GM21723 (cell line): ENCODE data around the gene CD247.

Experiments used
- ATAC-seq: cut with Tn5 transposase; IDR thresholded peaks from one replicate; pipeline ENCODE4 v1.9.1; 2021; ENCODE audit warnings: mild to moderate bottlenecking, moderate library complexity; ENCODE audit not compliant: unreplicated experiment

Gene CD247

GRCh38 chr1:167512046-167512654, 6.2 kb downstream of the CD247 start:
- ATAC-seq, result no peak

- ATAC-seq, result no peak
These were observed 6.8 kb downstream of the CD247 start for GRCh38 chr1:167511374-167511986.

DNA sequence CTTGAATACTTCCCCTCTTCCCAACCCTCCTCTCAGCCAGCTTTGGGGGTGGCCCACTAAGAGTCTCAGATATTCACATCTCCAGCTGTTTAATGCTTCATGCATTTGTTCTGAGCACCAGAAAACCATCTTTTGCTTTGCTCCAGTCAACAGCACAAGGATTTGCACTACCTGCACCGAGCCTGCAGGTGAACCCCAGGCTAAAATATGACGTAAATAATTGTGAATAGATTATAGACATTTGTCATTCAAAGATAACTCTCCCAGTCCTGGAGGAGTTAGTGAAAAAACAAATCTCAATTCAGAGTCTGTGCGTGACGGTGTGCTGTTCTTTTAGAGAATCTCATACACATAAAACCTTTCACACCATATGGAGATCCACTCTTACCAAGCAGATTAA, 7.4 kb downstream of the CD247 start:
- ATAC-seq, result no peak

GRCh38 chr1:167510244-167510643, 8.1 kb downstream of the CD247 start:
- no peak for ATAC-seq

- ATAC-seq, result no peak
These were observed 8.7 kb downstream of the CD247 start for GRCh38 chr1:167509587-167509986.

- no peak for ATAC-seq
These were observed 10.6 kb downstream of the CD247 start for GRCh38 chr1:167507719-167508118.

GRCh38 chr1:167504467-167504827, 13.9 kb downstream of the CD247 start:
- no peak for ATAC-seq

- no peak for ATAC-seq
These were observed 14.5 kb downstream of the CD247 start for GRCh38 chr1:167503626-167504466.

- ATAC-seq, result no peak
These were observed 15.4 kb downstream of the CD247 start for GRCh38 chr1:167502719-167503462.

- ATAC-seq, result no peak
These were observed 16.2 kb downstream of the CD247 start for GRCh38 chr1:167502192-167502551.

GRCh38 chr1:167501515-167502191, 16.7 kb downstream of the CD247 start:
- no peak for ATAC-seq

DNA sequence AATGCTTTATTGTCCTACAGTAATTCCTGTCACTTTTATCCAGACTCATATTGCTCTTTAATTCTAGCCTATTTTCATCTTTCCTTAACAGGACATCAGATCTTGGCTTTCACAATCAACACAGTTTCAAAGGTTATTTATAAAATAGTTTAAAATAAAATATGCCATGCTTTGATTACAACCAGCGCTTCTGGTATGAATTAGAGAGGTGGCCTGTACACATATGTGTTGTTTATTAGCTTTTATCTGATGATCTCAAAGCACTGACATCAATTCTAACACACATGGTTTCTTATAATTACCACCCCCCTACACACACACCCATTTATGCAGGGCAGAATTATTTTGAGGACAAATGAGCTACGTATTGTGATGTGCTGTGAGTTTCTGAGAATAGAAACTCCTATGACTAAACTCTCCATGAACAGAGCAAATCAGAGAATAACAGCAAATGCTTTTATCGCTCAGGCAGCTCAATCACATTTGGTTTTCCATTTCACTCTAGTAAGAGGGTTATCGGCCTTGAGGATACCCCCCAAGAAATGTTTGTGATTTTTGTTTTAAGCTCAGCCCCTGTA, 18.0 kb downstream of the CD247 start:
- peak; percentile 39 for ATAC-seq

DNA sequence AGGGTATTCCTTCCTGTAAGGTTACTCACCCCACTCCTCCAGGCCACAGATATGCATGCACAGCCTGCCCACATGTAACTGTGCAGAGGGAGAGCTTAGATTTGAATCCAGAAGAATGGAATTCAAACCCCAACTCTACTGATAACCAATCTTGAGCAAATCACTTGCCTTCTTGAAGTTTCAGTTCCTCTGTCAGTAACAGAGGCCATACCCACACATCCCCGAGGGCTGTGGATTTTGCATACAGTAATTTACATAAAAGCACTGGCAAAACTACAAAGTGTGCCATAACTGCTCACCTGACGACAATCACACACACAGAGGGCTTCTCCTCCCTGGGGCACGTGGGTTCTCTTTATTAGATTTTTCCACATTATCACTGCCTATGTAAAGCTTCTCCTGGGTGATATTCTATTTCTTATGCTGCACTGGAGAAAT, 18.6 kb downstream of the CD247 start:
- ATAC-seq, result peak; percentile 95

GRCh38 chr1:167499106-167499505, 19.2 kb downstream of the CD247 start:
- ATAC-seq, result peak; percentile 19

DNA sequence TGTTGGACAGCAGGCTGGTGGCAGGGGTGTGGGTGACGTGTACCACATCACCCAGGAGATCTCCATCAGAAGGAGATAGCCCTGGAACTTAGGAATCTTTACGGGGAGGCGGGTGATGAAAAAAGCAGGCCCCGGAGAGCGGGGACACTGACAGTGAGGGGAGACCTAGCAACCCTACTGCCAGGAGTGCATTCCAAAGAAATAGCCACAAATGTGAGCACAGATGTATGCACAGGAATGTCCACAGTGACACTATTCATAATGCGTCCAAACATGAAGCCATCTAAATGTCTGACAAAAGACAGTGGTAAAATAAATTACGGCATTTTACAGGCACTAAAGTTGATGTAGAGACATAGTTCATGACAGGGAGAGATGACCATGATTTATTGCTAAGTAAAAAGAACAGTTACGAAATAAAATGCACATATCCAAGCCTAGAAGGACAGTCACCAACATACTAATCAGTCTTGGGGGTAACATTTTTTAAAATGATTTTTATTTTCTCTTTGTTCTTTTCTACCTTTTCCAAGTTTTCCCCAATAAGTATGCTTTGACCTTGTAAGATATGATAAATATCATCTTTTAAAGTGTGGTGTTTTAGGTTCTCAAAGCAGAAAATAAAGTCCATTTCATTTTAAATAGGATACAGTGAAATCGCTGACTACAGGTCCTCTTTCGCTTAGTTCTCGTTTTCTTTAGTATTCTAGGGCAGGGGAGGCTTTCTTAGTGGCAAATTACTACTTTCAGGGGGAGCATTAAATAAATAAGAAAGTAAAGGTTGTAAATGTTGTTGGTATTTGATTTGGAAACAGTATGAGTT, 21.3 kb downstream of the CD247 start:
- ATAC-seq, result no peak

DNA sequence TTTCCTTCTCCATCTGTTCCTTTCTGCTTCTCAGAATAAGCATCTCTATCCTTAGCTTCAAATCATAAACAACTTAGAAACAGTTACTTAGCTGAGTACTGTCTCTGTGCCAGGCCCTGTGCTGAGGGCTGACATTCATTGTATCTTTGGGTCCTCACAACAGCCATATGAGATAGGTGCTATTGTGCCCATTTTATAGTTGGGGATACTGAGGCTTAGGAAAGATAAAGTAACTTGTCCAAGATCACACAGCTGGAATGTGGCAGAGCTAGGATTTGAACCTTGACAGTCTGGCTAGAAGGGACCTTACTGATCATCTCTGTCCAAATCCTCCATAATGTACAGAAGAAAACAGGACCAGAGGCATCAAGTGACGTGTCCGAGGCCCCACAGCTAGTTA, 25.0 kb downstream of the CD247 start:
- no peak for ATAC-seq

GRCh38 chr1:167492481-167492910, 25.8 kb downstream of the CD247 start:
- ATAC-seq, result no peak

- no peak for ATAC-seq
These were observed 26.5 kb downstream of the CD247 start for GRCh38 chr1:167491586-167492461.

GRCh38 chr1:167490765-167491164, 27.6 kb downstream of the CD247 start:
- no peak for ATAC-seq
